Breast epithelium (tissue), 3 donors: ENCODE measurements around the gene SPX.

Source experiments
- CTCF ChIP-seq, 3 donors: fragments of 450-650 bp; IDR thresholded peaks; one replicate each; pipeline ENCODE4 v1.5.1; 2016 to 2017; ENCODE audit warnings: antibody characterized with exemption in 3 of 3, mild to moderate bottlenecking in 3 of 3, moderate library complexity in 3 of 3
- POLR2A ChIP-seq: fragments of 450-650 bp; IDR thresholded peaks from one replicate; pipeline ENCODE4 v1.6.1; 2016; ENCODE audit warnings: antibody characterized with exemption, mild to moderate bottlenecking, moderate library complexity

- TF ChIP-seq CTCF (IDR thresholded peaks at IDR 0.05) (no peak), POLR2A (no peak)
These were observed 54.8 kb downstream of the SPX start for GRCh38 chr12:21580748-21581516.
